Choroid plexus epithelial cell (primary cell): Measurements from ENCODE around the gene DOK4.
"Not testable (repeated sequence)": the region's sequence is repeated elsewhere in the genome, so short reads cannot be mapped to it uniquely, and the experiment has no call there.

Source experiments
- DNase-seq: peaks from one replicate; pipeline ENCODE4 v3.0.0-alpha.2; 2010; ENCODE audit warnings: low read depth
- H3K4me3 ChIP-seq: 2 replicates; pipeline ENCODE4 v1.5.1; 2011; ENCODE audit warnings: low read depth, mild to moderate bottlenecking, control low read depth, low read length, moderate library complexity
- CTCF ChIP-seq: conservative IDR thresholded peaks from 2 replicates; pipeline ENCODE4 v1.5.1; 2011; ENCODE audit warnings: low read depth, mild to moderate bottlenecking, control low read depth, inconsistent platforms, low read length, moderate library complexity

DOK4 gene

GRCh38 chr16:57452021-57452420 is 34.3 kb downstream of the DOK4 start:
- no peak overlapping the region for H3K4me3 ChIP-seq
- no peak for DNase-seq
- TF ChIP-seq CTCF, result no peak

- H3K4me3 ChIP-seq, result peak within 1 kb of the TSS; percentile 87
- TF ChIP-seq CTCF, result no peak
- peak; percentile 95 for DNase-seq
Measured at GRCh38 chr16:57447186-57447962, 38.9 kb downstream of the DOK4 start, which contains the start of the genes CIAPIN1 and COQ9. CIAPIN1 (minus strand) TSS chr16:57447385; CDS start chr16:57440928, 6,457 bp downstream. COQ9 (plus strand) TSS chr16:57447479; CDS start chr16:57447506, 27 bp downstream.

GRCh38 chr16:57446531-57447185 is 39.6 kb downstream of the DOK4 start:
- no peak for TF ChIP-seq CTCF
- peak overlapping the region; percentile 87 for H3K4me3 ChIP-seq
- DNase-seq, result peak; percentile 26

- DNase-seq, result no peak
- TF ChIP-seq CTCF, result no peak
- H3K4me3 ChIP-seq, result no peak overlapping the region
Measured at GRCh38 chr16:57445510-57445909, 40.8 kb downstream of the DOK4 start.

- peak; percentile 30 for DNase-seq
- no peak for TF ChIP-seq CTCF
- H3K4me3 ChIP-seq, result no peak overlapping the region
Measured at GRCh38 chr16:57444711-57445110, 41.6 kb downstream of the DOK4 start.

DNA sequence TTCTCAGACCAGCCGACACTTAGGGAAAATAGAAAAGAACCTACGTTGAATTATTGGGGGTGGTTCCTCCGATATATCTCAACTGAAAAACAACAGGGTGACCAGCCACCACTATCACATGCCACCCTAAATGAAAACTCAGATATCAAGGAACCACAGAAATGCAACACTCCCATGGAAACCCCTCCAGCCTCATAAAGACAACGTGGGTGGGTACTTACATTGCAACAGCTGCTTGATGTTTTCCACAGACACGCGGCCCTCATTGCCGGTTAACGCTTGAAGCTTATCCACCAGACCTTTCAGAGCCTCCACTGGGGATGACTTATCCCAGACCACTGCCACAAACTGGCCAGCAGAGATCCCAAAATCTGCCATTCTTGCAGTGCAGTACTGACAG is 45.7 kb downstream of the DOK4 start:
- not testable (repeated sequence) for H3K4me3 ChIP-seq, DNase-seq

DNA sequence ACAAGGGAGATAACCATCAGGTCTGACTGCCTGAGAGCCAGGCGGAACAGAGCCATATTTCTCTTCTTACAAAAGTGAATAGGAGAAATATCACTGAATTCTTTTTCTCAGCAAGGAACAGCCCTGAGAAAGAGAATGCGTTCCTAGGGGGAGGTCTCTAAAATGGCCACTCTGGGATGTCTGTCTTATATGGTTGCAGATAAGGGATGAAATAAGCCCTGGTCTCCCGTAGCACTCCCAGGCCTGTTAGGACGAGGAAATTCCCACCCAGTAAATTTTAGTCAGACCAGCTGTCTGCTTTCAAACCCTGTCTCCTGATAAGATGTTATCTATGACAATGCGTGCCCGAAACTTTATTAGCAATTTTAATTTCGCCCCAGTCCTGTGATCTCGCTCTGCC is 46.3 kb downstream of the DOK4 start:
- H3K4me3 ChIP-seq, DNase-seq: not testable (repeated sequence)

- TF ChIP-seq CTCF, result no peak
- no peak overlapping the region for H3K4me3 ChIP-seq
- DNase-seq, result no peak
Measured at GRCh38 chr16:57435838-57436237, 50.5 kb downstream of the DOK4 start.
